ENCODE data around the gene CRPPA.
A peak's percentile ranks its signal among the peaks of the same experiment; 100 is the strongest.

Gene CRPPA

DNA sequence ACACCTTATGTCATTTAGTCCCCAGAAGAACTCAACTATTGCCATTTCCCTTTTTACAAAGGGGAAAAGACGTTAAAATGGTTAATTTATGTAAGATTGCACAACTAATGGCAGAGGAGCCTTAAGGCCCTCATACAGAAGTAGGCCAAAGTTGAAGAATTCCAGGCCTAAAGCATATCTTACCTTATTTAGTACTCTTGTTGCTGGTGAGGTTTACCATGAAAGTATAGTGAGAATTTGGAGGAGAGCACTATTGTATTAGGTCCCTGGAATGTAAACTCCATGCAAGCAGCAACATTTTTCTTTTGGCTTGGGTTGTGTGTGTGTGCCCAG, 731 bp upstream of the CRPPA start:
- no peak for DNase-seq

DNA sequence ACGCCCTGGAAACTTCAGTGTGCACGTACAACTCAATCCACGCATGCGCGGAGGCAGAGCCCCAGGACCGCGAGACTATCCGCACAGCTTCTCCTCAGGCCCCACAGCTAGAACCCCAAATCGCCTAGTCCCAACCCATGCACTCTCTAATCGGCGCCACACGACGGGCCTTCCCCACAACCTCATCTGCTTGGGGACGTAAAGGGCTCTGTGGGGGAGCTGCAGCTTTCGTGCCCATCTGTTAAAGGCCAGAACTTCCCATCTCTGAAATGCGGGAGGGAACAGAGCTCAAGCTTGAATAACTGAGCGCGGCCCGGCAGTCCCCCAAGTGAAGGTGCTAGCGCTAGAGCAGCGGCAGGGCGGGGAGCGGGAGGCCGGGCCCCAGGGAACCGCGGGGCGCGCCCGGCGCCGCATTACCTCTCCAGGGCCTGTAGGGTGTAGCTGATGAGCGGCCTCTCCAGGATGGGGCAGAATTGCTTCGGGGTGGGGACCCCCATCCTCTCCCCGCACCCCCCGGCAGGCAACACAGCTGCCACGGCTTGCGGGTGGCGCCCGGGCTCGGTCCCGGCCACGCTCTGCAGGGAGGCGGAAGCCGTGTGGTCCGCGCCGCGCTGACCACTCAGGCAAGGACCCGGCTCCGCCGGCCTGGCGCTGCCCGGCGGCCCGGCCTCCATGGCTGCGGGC, 547 bp downstream of the CRPPA start:
- DNase-seq = peak; percentile 86

DNA sequence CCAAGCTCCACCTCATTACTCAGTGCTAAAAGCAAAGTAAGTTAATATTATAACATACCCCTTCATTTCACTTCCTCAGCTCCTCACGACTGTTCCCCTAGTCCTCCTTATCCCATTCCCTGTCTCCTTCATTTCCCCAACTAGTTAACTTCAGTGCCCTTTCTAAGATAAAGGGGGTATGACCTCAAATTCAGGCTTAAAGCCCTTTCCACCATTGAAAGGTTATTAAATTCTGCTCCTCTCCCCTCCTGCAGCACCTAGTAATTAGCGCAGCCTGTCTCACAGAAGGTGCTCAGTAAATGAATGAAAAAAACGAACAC, 1.0 kb downstream of the CRPPA start:
- DNase-seq = no peak

DNA sequence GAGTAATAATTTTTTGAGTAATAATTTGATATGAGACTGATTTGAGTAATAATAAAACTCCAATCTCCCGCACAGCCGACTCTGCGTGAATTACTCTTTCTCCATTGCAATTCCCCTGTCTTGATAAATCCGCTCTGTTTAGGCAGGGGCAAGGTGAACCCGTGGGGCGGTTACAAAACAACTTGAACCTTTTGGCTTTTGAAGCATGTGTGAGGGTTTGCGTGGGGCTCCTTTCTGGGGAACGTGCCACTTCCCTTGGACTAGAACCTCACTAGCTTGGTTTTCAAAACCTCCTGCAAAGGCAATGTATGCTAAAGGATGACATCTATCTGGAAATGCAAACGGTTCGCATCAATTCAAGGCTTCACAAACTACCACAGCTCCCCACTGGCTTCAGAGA, 1.5 kb downstream of the CRPPA start:
- DNase-seq = no peak

DNA sequence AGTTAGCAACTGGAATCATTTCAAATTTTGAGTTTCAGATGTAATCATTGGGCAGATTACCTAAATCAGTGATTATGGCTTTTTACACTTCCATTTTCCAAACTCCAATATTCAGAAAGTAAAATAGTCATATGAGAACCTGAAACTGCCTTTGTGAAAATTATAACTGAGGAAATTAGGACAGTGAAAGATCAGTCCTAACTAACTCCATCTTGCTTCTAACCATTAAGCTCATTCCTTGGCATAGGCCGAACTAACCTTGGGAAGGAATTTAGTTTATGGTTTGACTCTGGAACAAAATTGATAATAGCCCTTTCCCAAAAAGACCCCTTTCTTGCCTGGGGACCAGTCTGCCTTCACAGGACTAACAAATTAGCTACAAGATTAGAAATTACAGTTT, 2.2 kb downstream of the CRPPA start:
- no peak for DNase-seq

DNA sequence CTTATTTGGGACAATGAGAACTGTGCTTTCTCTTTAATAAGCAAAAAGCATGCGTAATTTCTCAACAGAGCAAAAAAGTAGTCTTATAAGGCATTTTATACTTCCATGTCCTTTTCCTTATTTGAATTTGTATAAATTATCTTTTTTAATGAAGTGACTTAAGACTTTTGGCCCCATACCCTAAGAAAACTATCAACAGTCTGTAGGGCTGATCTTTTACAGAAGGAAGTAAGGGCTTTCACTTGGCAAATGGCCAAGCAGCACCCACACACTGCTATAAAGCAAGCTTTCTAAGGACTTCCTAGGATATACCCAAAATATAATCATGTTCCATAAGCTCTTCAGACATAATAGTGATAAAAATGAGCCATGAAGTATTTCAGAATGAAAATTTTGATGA, 3.4 kb downstream of the CRPPA start:
- no peak for DNase-seq

DNA sequence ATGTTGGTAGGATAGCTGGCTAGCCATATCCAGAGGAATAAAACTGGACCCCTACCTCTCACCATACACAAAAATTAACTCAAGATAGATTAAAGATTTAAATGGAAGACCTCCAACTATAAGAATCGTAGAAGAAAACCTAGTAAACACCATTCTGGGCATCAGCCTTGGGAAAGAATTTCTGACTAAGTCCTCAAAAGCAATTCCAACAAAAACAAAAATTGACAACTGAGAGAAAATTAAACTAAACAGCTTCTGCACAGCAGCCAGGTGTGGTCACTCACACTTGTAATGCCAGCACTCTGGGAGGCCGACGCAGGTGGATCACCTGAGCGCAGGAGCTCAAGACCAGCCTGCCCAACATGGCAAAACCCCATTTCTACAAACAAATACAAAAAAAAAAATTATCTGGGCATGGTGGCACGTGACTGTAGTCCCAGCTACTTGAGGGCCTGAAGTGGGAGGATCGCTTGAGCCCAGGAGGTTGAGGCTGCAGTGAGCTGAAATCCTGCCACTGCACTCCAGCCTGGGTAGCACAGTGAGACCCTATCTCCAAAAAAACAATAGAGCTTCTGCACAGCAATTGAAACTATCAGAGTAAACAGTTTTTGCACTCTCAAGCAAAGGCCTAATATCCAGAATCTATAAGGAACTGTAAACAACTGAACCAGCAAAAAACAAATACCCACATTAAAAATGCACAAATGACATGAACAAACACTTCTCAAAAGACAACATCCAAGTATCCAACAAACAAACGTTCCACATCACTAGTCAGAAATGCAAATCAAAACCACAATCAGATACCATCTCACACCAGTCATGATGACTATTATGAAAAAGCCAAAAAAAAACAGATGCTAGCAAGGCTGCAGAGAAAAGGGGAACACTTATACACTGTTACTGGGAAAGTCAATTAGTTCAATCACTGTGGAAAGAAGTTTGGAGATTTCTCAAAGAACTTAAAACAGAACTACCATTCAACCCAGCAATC, 4.8 kb downstream of the CRPPA start:
- DNase-seq = no peak

DNA sequence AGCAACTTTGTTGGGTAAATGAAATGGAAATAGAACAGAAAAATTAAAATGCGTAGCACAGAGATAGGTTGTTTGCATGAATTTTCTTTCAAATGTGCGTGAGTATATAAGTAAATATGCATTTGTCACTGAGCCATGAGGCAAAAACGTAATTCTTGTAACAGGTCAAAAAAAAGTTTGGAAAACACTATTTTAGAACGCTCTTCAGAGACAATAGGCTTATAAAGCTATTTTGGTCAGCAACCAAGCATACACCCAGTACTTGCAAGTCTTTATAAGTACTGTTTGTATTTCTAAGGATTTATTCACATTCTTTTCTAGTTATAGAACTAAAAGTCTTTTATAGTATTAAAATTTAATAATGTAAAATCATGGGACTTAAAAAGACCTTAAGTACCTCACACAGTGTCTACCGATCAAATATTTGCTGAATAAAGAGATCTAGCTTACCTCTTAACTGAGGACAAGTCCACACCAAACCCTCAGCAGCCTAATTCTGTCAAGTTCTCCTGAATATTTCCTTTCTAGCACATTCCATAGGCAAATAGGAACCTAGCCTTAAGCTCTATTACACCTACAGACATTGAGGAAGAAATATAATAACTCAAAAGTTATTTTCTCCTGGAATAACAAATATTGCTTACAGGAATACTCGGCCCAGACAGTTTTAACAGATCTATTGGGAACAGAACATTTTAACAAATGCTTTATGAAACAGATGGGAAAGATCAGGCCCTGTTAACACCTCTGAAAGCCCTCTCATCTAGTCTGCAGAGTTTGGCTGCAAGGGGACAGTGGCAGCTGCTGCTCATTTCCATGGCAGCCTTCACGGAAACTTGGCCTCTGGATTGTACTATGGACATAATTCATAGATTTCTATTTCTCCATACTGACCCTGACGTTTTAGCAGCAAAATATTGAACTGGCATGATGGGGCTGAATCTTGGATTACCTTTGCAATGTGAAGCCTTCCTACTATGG, 8.8 kb downstream of the CRPPA start:
- no peak for DNase-seq

DNA sequence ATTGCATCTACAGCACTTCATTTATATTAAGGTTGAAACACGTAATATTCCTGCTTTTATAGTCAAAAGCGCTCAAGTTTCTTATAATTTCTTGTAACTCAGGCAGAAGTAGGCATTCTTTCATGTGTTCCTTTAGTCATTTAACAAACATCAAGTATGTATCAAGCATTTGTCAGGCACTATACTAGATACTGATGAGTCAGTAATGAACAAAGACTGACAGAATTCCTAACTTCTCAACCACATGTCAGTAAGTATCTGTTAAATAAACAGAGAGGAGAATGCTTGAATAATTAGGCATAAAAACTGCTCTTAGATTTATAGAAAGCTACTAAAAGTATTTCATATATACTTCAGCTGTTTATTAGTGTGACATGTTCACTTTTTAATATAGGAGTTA, 9.9 kb downstream of the CRPPA start:
- no peak for DNase-seq

DNA sequence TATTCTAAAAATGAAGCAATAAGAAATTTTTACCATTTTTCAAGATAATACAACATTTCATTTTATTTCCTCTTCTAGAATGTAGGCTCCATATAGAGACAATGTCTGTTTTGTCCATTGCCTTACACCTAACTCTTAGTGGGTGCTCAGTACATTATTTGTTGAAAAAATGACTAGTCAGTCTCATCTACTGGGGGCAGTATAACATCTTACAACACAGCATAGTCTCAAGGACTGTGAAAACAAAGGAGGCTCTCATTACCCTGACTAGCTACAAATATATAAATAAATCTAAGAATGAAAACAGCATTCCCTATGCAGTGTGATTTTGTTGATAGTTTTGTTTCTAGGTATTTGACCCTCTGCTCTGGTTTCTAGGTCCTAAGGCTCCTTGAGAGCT, 11.6 kb downstream of the CRPPA start:
- DNase-seq = no peak

DNA sequence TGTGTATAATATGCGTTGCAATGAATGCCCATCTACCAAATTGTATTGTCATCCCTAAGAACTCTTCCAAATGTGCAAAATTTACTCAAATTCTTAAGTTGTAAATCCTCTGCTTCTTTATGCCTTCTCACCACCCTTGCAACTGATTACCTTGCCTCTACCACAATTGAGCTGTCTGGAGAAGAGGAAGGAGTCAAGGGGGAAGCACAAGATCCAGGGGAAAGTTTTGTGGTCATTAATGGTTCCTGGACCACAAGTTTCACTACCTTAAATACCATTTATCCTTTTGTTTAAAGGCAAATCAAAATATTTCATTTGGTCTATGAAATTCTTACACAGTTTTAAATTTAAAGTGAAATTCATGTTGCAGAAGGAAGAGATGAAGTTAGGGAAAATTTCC, 16.7 kb downstream of the CRPPA start:
- no peak for DNase-seq

DNA sequence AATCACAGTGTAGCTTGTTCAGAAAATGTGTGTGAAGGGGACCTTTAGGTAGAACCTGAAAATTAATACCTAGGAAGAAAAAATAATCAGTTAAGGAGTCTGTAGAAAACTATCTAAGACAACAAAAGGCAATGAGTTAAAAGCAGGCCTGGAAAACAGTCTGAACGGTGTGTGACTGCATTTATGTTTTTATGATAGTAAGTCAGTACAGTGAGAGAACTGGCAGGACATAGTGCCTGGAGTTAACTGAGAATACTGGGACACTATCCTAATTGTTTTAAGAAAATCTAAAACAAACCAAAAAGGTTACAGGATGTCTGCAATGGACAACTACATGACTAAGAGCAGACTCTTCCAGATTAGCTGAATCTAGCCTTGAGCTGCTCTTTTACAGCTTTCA, 17.9 kb downstream of the CRPPA start:
- DNase-seq = no peak

DNA sequence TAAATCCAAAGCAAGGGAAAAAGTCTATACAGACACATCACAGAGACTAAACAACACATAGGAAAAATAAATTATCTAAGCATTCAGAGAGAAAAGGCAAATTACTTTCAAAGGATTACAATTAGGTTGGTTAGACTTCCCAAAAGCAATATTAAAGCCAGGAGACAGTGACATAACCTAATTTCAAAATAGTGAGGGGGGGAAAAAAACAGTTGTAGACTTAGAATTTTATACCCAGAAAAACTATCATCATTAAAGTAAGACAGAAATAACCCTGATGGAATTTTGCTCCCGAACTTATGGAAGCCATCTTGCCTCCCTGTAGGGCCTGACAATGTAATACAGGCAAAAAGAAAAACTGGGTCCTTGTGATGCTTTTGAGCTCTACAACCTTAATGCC, 18.4 kb downstream of the CRPPA start:
- DNase-seq = no peak

DNA sequence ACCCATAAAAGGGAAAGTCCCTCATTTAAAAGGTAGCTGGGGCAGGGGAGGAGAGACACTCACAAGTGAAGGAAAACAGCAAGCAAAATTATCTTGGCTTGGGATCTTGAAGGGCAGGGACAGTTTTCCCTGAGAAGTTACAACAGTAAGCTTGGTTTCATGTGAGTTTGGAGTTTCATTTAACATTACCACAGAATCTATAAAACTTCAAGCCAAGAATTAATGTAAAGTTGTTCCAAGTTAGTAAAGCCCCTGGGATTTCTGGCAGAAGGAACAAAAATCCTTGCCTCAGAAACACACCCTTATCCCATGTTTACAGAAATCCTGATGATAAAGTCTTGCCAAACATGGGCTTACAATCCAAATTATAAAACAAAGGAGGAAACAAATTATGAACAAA, 19.2 kb downstream of the CRPPA start:
- DNase-seq = no peak

DNA sequence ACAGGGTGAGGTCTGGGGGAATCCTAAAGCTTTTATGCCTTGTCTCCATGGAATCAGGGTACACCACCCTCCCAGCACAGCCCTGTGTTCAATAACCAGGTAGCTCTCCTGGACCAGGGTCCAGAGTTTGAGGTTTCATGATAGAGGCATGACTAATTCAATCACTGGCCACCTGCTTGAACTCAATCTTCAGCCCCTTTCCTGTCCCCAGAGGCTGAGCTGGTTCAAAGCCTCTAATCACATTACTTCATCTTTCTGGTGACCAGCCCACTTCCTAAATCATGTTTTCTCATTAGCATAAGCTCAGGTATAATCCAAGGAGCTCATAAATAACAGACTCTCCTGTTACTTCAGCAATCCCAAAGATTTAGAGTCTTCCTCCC, 20.5 kb downstream of the CRPPA start:
- DNase-seq = no peak

DNA sequence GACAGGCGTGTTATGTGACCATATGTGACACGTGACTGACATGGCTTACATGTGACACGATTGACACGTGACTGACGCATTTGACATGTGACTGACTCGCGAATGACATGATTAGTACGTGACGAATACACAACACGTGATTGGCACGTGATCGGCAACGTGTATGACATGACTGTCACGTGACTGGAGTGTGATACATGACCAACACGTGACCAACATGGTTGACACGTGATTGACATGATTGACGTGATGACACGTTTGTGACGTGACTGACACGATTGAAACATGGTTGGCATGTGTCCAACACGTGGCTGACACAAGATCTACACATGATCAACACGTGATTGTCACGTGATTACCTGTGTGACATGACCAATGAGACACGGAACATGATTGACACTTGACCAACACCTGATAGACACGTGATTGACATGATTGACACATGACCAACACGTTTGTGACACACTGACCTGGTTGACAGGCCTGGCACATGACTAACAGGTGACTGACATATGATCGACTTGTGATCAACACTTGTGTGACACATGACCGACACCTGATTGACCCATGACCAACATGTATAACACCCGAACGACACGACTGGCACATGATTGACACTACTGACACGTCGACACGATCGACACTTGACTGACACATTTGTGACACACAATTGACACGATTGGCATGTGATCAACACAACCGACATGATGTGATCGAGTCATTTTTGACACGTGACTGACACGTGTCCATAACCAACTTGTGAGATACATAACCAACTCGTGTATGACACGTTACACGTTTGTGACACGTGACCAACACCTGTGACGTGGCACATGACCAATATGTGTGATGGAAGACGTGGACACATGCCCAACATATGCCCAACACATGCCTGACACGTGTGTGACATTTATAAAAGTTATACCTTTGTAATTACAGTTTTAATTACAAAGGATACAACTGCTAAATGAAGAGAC, 21.1 kb downstream of the CRPPA start:
- no peak for DNase-seq

DNA sequence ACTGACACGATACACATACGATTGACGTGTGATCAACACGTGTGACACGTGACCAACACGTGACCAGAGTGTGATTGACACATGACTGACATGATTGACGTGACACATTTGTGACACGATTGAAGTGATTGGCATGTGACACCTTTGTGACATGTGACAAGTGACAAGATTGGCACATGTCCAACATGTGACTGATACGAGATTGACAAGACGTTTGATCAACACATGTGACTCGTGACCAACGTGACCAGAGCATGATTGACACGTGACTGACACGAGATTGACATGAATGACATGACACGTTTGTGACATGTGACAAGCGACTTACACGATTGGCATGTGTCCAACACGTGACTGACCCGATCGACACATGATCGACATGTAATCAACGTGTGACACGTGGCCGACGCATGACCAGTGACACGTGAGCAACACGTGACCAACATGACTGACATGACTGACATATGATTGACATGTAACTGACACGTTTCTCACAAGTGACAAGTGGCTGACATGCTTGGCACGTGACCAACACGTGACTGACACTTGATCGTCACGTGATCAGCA, 22.0 kb downstream of the CRPPA start:
- DNase-seq = no peak

DNA sequence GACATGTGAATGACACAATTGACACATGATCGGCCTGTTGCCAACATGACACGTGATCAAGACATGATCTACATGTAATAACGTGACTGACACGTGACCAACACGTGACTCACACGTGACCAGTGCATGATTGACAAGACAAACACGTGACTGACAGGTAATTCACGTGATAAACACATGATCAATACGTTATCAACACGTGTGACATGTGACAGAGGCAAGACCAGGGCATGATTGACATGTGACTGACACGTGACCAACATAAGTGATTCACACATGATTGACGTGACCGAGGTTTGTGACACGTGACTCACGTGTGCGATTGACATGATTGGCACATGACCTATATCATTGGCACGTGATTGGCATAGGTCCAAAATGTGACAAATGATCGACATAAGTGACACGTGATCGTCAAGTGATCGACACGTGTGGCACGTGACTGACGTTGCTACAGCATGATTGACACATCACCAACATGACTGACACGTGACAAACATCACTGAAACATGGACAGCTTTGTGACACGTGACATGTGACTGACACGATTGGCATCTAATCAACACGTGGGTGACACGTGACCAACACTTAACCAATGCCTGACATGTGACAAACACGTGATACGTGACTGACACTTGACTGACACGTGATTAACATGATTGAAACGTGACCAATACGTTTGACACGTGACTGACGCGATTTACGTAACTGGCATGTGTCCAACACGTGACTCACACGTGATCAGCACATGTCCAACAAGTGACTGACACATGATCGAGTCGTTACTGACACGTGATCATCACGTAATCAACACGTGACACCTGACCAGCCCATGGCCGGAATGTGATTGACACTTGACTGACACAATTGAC, 23.0 kb downstream of the CRPPA start:
- no peak for DNase-seq

DNA sequence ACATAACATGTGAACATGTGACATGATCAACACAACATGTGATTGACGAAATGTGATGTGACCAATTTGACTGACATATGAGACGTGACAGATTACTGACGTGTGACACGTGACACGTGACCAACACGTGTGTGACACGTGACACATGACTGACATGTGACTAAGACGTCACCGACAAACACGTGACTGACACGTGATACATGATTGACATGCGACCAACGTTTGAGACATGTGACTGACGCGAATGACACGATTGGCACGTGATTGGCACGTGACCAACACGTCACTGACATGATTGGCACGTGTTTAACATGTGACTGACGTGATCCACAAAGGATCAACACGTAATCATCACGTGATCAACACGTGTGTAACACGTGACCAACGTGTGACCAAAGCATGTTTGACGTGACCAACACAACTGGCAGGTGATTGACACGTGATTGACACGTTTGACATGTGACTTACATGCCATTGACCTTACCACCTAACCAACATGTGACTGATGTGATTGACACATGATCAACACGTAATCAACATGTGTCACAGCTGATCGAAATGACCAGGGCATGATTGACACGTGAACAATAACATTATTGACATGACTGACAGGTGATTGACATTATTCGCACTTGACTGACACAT, 23.7 kb downstream of the CRPPA start:
- DNase-seq = no peak

DNA sequence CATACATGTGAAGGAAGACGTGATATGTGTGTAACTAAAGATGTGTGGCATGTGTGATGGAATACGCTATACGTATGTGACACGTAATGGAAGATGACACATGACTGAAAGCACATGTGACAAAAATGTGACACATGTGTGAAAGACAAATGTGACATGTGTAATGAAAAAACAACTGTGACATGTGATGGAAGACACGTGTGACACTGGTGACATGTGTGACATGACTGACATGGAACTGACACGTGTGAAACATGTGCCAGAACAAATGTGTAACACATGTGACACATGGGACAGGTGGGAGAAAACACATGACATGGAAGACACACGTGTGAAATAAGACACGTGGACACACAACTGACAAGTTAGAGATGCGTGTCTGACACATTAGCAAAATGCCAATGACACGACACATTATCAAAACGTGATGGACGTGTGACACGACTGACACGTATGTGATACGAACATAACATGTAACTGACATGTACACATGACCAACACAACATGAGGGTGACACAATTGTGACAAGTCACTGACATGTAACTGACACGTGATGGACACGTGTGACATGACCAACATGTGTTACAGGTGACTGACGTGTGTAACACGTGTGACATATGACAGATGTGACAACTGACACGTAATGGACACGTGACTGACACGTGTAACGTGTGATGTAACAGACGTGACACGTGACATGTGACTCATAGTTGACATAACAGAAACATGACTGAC, 24.4 kb downstream of the CRPPA start:
- DNase-seq = no peak
